ENCODE measurements around the gene CPEB1.

- TF ChIP-seq EZH2 (IDR thresholded peaks at IDR 0.05; ENCODE audit: borderline replicate concordance, insufficient read depth, low read depth, low read length, poor library complexity, severe bottlenecking) (no peak), CTCF (IDR thresholded peaks at IDR 0.05) (no peak)
These were observed 22.0 kb downstream of the CPEB1 start for GRCh38 chr15:82625136-82625535.

Data from B cell (primary cell).